Measurements from ENCODE around the gene KLF15. TPM values are rescaled to one million over a fixed set of nuclear protein-coding genes. Genes with fewer than 3 reads are reported as not detected.

Gene KLF15
- total and polyA plus RNA-seq, 9 of the 15 experiments (the other 6 are each of a cell fraction or from before 2014, with no cell fraction given): 0.08 to 4.8 (median 1.2) TPM

DNA sequence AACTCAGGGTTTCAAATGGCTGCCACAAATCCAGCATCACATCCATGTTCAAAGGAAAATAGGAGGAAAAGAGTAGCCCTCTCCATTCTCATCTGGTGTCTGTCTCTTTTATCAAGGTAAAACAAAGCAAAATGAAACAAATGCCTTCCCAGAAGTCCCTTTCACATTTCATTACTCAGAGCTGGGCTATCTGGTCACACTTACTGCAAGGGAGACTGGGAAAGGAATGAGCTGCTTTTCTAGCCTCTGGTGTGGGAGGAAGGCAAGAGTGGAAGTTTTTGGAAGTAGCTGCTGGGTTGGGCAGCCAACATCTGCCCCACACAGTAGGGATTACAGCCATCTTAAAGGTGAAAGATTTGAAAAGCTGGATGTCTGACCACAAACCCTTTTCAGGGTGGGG is 51.8 kb downstream of the KLF15 start:
- intact Hi-C loops (cut with micrococcal nuclease): no loop called here
- H3K27ac ChIP-seq (ENCODE audit: extremely low read depth, low read depth, low read length): no peak overlapping the region
- DNase-seq (ENCODE audit: extremely low read depth in 1 of 4, low spot score in 3 of 4) (no peak), ATAC-seq (no peak), FAIRE-seq (no peak)
- H3K4me1 ChIP-seq (replicated peaks in 1 of 2; ENCODE audit: control insufficient read depth in 2 of 2, insufficient read depth in 2 of 2, low read length in 2 of 2): no peaks in the 10 kb centered on the region
- no peaks in the 10 kb centered on the region for H4K20me1 ChIP-seq (replicated peaks; ENCODE audit: control insufficient read depth, insufficient read depth, low read length)
- H3K9me3 ChIP-seq (replicated peaks; ENCODE audit: control insufficient read depth, insufficient read depth, low read depth, low read length): no peaks in the 10 kb centered on the region
- no peaks in the 10 kb centered on the region for H3K79me2 ChIP-seq (ENCODE audit: control insufficient read depth, insufficient read depth, low read length)
- peaks cover 3 to 42% of the 10 kb centered on the region in 2 experiments; a peak in 4 of 5 replicates for H3K27me3 ChIP-seq (ENCODE audit: control insufficient read depth in 2 of 2, insufficient read depth in 2 of 2, low read length in 2 of 2)
- in situ Hi-C loops (cut with MboI): no loop called here
- no peak overlapping the region for H3K9ac ChIP-seq (ENCODE audit: insufficient read depth in 1 of 2, low read depth in 2 of 2, low read length in 2 of 2)
- H3K9me1 ChIP-seq (ENCODE audit: control insufficient read depth, insufficient read depth, low read length): no peaks in the 10 kb centered on the region
- H2AFZ ChIP-seq (ENCODE audit: low read depth, low read length): no peak overlapping the region
- H3K36me3 ChIP-seq (ENCODE audit: control insufficient read depth, insufficient read depth, low read length): no peaks in the 10 kb centered on the region
- ChIA-PET POLR2A (no interaction called here), CTCF (ENCODE audit: low intra/inter-chr PET ratio) (no interaction called here)
- no TSS peak for BruUV-seq (replicated peaks)
- no peak overlapping the region for H3K4me3 ChIP-seq
- no peak overlapping the region for H3K4me2 ChIP-seq (ENCODE audit: insufficient read depth, low read length)
- TF ChIP-seq KLF6 (CRISPR knock-in tag; IDR thresholded peaks at IDR 0.05; ENCODE audit: borderline replicate concordance) (no peak), WHSC1 (IDR thresholded peaks at IDR 0.05; ENCODE audit: low read length) (no peak), NBN (IDR thresholded peaks at IDR 0.05; ENCODE audit: low read depth) (no peak), ZNF174 (CRISPR knock-in tag; IDR thresholded peaks at IDR 0.05) (no peak), ZKSCAN1 (IDR thresholded peaks at IDR 0.05; ENCODE audit: low read depth, low read length) (no peak), CXXC5 (CRISPR knock-in tag; IDR thresholded peaks at IDR 0.05) (no peak), ESRRB (CRISPR knock-in tag; IDR thresholded peaks at IDR 0.05; ENCODE audit: borderline replicate concordance) (no peak), ETS2 (tag; IDR thresholded peaks at IDR 0.05; ENCODE audit: borderline replicate concordance, poor library complexity, severe bottlenecking) (no peak)
- TF ChIP-seq, protein P1, sequence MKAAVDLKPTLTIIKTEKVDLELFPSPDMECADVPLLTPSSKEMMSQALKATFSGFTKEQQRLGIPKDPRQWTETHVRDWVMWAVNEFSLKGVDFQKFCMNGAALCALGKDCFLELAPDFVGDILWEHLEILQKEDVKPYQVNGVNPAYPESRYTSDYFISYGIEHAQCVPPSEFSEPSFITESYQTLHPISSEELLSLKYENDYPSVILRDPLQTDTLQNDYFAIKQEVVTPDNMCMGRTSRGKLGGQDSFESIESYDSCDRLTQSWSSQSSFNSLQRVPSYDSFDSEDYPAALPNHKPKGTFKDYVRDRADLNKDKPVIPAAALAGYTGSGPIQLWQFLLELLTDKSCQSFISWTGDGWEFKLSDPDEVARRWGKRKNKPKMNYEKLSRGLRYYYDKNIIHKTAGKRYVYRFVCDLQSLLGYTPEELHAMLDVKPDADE (conservative IDR thresholded peaks at IDR 0.05; ENCODE audit: control insufficient read depth, low read depth, low read length): no peak
- TF ChIP-seq, protein P2, sequence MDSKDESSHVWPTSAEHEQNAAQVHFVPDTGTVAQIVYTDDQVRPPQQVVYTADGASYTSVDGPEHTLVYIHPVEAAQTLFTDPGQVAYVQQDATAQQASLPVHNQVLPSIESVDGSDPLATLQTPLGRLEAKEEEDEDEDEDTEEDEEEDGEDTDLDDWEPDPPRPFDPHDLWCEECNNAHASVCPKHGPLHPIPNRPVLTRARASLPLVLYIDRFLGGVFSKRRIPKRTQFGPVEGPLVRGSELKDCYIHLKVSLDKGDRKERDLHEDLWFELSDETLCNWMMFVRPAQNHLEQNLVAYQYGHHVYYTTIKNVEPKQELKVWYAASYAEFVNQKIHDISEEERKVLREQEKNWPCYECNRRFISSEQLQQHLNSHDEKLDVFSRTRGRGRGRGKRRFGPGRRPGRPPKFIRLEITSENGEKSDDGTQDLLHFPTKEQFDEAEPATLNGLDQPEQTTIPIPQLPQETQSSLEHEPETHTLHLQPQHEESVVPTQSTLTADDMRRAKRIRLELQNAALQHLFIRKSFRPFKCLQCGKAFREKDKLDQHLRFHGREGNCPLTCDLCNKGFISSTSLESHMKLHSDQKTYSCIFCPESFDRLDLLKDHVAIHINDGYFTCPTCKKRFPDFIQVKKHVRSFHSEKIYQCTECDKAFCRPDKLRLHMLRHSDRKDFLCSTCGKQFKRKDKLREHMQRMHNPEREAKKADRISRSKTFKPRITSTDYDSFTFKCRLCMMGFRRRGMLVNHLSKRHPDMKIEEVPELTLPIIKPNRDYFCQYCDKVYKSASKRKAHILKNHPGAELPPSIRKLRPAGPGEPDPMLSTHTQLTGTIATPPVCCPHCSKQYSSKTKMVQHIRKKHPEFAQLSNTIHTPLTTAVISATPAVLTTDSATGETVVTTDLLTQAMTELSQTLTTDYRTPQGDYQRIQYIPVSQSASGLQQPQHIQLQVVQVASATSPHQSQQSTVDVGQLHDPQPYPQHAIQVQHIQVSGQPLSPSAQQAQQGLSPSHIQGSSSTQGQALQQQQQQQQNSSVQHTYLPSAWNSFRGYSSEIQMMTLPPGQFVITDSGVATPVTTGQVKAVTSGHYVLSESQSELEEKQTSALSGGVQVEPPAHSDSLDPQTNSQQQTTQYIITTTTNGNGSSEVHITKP (IDR thresholded peaks at IDR 0.05; ENCODE audit: partially characterized antibody): no peak
- TF ChIP-seq, protein P3, sequence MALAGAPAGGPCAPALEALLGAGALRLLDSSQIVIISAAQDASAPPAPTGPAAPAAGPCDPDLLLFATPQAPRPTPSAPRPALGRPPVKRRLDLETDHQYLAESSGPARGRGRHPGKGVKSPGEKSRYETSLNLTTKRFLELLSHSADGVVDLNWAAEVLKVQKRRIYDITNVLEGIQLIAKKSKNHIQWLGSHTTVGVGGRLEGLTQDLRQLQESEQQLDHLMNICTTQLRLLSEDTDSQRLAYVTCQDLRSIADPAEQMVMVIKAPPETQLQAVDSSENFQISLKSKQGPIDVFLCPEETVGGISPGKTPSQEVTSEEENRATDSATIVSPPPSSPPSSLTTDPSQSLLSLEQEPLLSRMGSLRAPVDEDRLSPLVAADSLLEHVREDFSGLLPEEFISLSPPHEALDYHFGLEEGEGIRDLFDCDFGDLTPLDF (CRISPR knock-in tag; IDR thresholded peaks at IDR 0.05): no peak
- TF ChIP-seq, protein P4, sequence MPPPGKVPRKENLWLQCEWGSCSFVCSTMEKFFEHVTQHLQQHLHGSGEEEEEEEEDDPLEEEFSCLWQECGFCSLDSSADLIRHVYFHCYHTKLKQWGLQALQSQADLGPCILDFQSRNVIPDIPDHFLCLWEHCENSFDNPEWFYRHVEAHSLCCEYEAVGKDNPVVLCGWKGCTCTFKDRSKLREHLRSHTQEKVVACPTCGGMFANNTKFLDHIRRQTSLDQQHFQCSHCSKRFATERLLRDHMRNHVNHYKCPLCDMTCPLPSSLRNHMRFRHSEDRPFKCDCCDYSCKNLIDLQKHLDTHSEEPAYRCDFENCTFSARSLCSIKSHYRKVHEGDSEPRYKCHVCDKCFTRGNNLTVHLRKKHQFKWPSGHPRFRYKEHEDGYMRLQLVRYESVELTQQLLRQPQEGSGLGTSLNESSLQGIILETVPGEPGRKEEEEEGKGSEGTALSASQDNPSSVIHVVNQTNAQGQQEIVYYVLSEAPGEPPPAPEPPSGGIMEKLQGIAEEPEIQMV (tag; conservative IDR thresholded peaks at IDR 0.05; ENCODE audit: low read depth): no peak
- TF ChIP-seq, protein P5, sequence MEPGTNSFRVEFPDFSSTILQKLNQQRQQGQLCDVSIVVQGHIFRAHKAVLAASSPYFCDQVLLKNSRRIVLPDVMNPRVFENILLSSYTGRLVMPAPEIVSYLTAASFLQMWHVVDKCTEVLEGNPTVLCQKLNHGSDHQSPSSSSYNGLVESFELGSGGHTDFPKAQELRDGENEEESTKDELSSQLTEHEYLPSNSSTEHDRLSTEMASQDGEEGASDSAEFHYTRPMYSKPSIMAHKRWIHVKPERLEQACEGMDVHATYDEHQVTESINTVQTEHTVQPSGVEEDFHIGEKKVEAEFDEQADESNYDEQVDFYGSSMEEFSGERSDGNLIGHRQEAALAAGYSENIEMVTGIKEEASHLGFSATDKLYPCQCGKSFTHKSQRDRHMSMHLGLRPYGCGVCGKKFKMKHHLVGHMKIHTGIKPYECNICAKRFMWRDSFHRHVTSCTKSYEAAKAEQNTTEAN (CRISPR knock-in tag; IDR thresholded peaks at IDR 0.05): no peak
